Measurements from ENCODE around the gene MYRIP. TPM values are rescaled to one million over a fixed set of nuclear protein-coding genes. Genes with fewer than 3 reads are reported as not detected.

The MYRIP gene
- total RNA-seq, 1 experiment from 2014 or later: 1.6 TPM

- H3K9me3 Mint-ChIP-seq: peaks cover 6% of the 10 kb centered on the region
- POLR2A ChIA-PET: no interaction called here
- DNase-seq (ENCODE audit: low spot score) (peak; percentile 67), ATAC-seq (peak; percentile 50)
- H3K4me3 Mint-ChIP-seq: peak overlapping the region; percentile 88
- H3K27ac Mint-ChIP-seq: peak overlapping the region; percentile 61; the same call in 1 of the 2 replicates
- no peaks in the 10 kb centered on the region for H3K36me3 Mint-ChIP-seq
- CTCF ChIA-PET: interaction anchor here (1.0 to 2.0 kb wide), 4 partner anchors 84 to 392 kb away, joined by 3 to 7 read pairs (median 3); no protein-coding TSS in a partner anchor
- peaks cover 76% of the 10 kb centered on the region for H3K27me3 Mint-ChIP-seq (ENCODE audit: low read depth)
- TF ChIP-seq PRDM15 (CRISPR knock-in tag; IDR thresholded peaks at IDR 0.05): peak; percentile 83
- TF ChIP-seq NFYB (CRISPR knock-in tag; conservative IDR thresholded peaks at IDR 0.05; ENCODE audit: low read depth): no peak
- TF ChIP-seq ZNF121 (CRISPR knock-in tag; IDR thresholded peaks at IDR 0.05): no peak
- no peak for TF ChIP-seq ETV6 (CRISPR knock-in tag; IDR thresholded peaks at IDR 0.05)
- TF ChIP-seq NR1H2 (CRISPR knock-in tag; IDR thresholded peaks at IDR 0.05): no peak
- TF ChIP-seq FOXK1 (CRISPR knock-in tag; IDR thresholded peaks at IDR 0.05): no peak
- TF ChIP-seq E2F1 (CRISPR knock-in tag; IDR thresholded peaks at IDR 0.05): no peak
- TF ChIP-seq ARID4B (CRISPR knock-in tag; IDR thresholded peaks at IDR 0.05; ENCODE audit: borderline replicate concordance): peak; percentile 42; the same call in 1 of the 2 replicates
- no peak for TF ChIP-seq ERG (CRISPR knock-in tag; IDR thresholded peaks at IDR 0.05)
- no peak for TF ChIP-seq OVOL2 (CRISPR knock-in tag; IDR thresholded peaks at IDR 0.05; ENCODE audit: borderline replicate concordance)
- no peak for TF ChIP-seq JAZF1 (CRISPR knock-in tag; IDR thresholded peaks at IDR 0.05)
- TF ChIP-seq ZNF317 (CRISPR knock-in tag; IDR thresholded peaks at IDR 0.05; ENCODE audit: borderline replicate concordance, low read depth): no peak
- no peak for TF ChIP-seq TP53 (CRISPR knock-in tag; IDR thresholded peaks at IDR 0.05)
- no peak for TF ChIP-seq MYBL2 (CRISPR knock-in tag; IDR thresholded peaks at IDR 0.05)
- TF ChIP-seq MLX (CRISPR knock-in tag; IDR thresholded peaks at IDR 0.05): no peak
- TF ChIP-seq MAX (CRISPR knock-in tag; IDR thresholded peaks at IDR 0.05): peak; percentile 43
- no peak for TF ChIP-seq ZNF423 (CRISPR knock-in tag; IDR thresholded peaks at IDR 0.05)
- peaks cover 26% of the 10 kb centered on the region for H3K4me1 Mint-ChIP-seq
Observed at GRCh38 chr3:39808467-39809180, 785 bp upstream of the MYRIP start.
